ENCODE data around the gene CCDC148. TPM values are rescaled to one million over a fixed set of nuclear protein-coding genes. Genes with fewer than 3 reads are reported as not detected.

The CCDC148 gene
- total and polyA plus RNA-seq, 2 experiments from 2014 or later = 1.2 to 1.8 TPM

GRCh38 chr2:158153270-158154015, 303.1 kb downstream of the CCDC148 start:
- H4K20me1 ChIP-seq (replicated peaks; ENCODE audit: insufficient read depth) = no peaks in the 10 kb centered on the region
- no peaks in the 10 kb centered on the region for H3K36me3 Mint-ChIP-seq (ENCODE audit: low read depth)
- H3K4me1 Mint-ChIP-seq = no peaks in the 10 kb centered on the region
- H3K4me2 ChIP-seq = no peak overlapping the region
- no peaks in the 10 kb centered on the region for H3K27me3 ChIP-seq (ENCODE audit: insufficient read depth)
- no peak for DNase-seq (ENCODE audit: low spot score)
- no peaks in the 10 kb centered on the region for H3K4me1 ChIP-seq (ENCODE audit: insufficient read depth)
- H3F3A ChIP-seq (replicated peaks; ENCODE audit: low read depth) = no peaks in the 10 kb centered on the region
- H3K9me2 ChIP-seq (ENCODE audit: insufficient read depth) = peaks cover 15% of the 10 kb centered on the region; the same call in 1 of the 2 replicates
- TF ChIP-seq POLR2AphosphoS5 (IDR thresholded peaks at IDR 0.05; ENCODE audit: low read depth) = no peak
- no peak for TF ChIP-seq CREB1 (CRISPR knock-in tag; IDR thresholded peaks at IDR 0.05; ENCODE audit: low read depth)
- TF ChIP-seq STAT1 (IDR thresholded peaks at IDR 0.05; ENCODE audit: unreplicated experiment) = no peak
- no peak for TF ChIP-seq EZH2phosphoT487 (IDR thresholded peaks at IDR 0.05; ENCODE audit: unreplicated experiment)
- TF ChIP-seq ZNF331 (CRISPR knock-in tag; IDR thresholded peaks at IDR 0.05; ENCODE audit: low read depth) = no peak
- no peak for TF ChIP-seq REST (IDR thresholded peaks at IDR 0.05; ENCODE audit: unreplicated experiment)
- TF ChIP-seq JUNB (IDR thresholded peaks at IDR 0.05; ENCODE audit: unreplicated experiment) = no peak
- TF ChIP-seq ETS1 (IDR thresholded peaks at IDR 0.05) = no peak
- TF ChIP-seq ZNF114 (CRISPR knock-in tag; IDR thresholded peaks at IDR 0.05) = no peak
- no peak for TF ChIP-seq CTCF (conservative IDR thresholded peaks at IDR 0.05; ENCODE audit: low read depth in 2 of 2)
- no peak for TF ChIP-seq EZH2 (IDR thresholded peaks at IDR 0.05; ENCODE audit: low read depth, unreplicated experiment)
- no peak for TF ChIP-seq ZNF462 (CRISPR knock-in tag; IDR thresholded peaks at IDR 0.05)
- H3K27ac Mint-ChIP-seq = no peak overlapping the region
- H3K27me3 Mint-ChIP-seq (ENCODE audit: insufficient read depth, low read depth, poor library complexity) = peaks cover 5% of the 10 kb centered on the region
- H3K36me3 ChIP-seq (ENCODE audit: insufficient read depth) = no peaks in the 10 kb centered on the region
- no peaks in the 10 kb centered on the region; the same call in 2 of the 3 replicates for H3K9me3 Mint-ChIP-seq
- no peaks in the 10 kb centered on the region for H3K79me2 ChIP-seq (replicated peaks; ENCODE audit: insufficient read depth)
- no peak overlapping the region for H3K4me3 ChIP-seq
- no peak overlapping the region for H3K4me3 Mint-ChIP-seq
- no peak overlapping the region for H3K27ac ChIP-seq (ENCODE audit: low read depth)
- ATAC-seq = no peak
- H2AFZ ChIP-seq = no peak overlapping the region

All from GM23338 (cell line).